WTC11 (cell line): ENCODE results near the gene NPFFR1. TPM values are rescaled to one million over a fixed set of nuclear protein-coding genes. Genes with fewer than 3 reads are reported as not detected.

Experiments used
- ATAC-seq: fragments of 200-7000 bp; cut with Tn5 transposase; 2 replicates; pipeline ENCODE4 v1.10.0; 2021; ENCODE audit warnings: mild to moderate bottlenecking, moderate library complexity
- CTCF ChIA-PET: fragments of 300-600 bp; sonication (Branson Sonifier 250); formaldehyde crosslinking; loops from one replicate; lab custom pipeline; 2021; ENCODE audit warnings: antibody characterized with exemption; lab: Charles Lee
- POLR2A ChIA-PET: fragments of 350-600 bp; sonication (Branson Sonifier 250); formaldehyde crosslinking; loops from one replicate; lab custom pipeline; 2021; ENCODE audit warnings: antibody characterized with exemption; lab: Charles Lee
- DNase-seq: peaks from one replicate; pipeline ENCODE4 v3.0.0; 2021; ENCODE audit warnings: low spot score
- H3K27ac Mint-ChIP-seq: 2 replicates; pipeline ENCODE4 v1.8.0; 2021; ENCODE audit warnings: mixed read lengths
- H3K27me3 Mint-ChIP-seq: 2 replicates; pipeline ENCODE4 v1.8.0; 2021; ENCODE audit warnings: low read depth, mild to moderate bottlenecking, moderate library complexity, mixed read lengths
- H3K36me3 Mint-ChIP-seq: 2 replicates; pipeline ENCODE4 v1.8.0; 2021; ENCODE audit warnings: mixed read lengths
- H3K4me1 Mint-ChIP-seq: 2 replicates; pipeline ENCODE4 v1.8.0; 2022; ENCODE audit warnings: mixed read lengths
- H3K4me3 Mint-ChIP-seq: 2 replicates; pipeline ENCODE4 v1.8.0; 2021; ENCODE audit warnings: mild to moderate bottlenecking, moderate library complexity, mixed read lengths
- H3K9me3 Mint-ChIP-seq: 2 replicates; pipeline ENCODE4 v1.8.0; 2021; ENCODE audit warnings: mixed read lengths
- EMX1 ChIP-seq: fragments of 250-450 bp; sonication (Bioruptor Pico); IDR thresholded peaks from 2 replicates; pipeline ENCODE4 v1.8.0; 2021; ENCODE audit warnings: mild to moderate bottlenecking
- FOXK1 ChIP-seq: sonication (generic); formaldehyde crosslinking; IDR thresholded peaks from 2 replicates; pipeline ENCODE4 v1.8.0; 2022; ENCODE audit warnings: mild to moderate bottlenecking, moderate library complexity, missing genetic modification reagents
- MYBL2 ChIP-seq: sonication (generic); formaldehyde crosslinking; IDR thresholded peaks from 2 replicates; pipeline ENCODE4 v1.8.1; 2023; ENCODE audit warnings: mild to moderate bottlenecking, moderate library complexity, missing genetic modification reagents
- NR1H2 ChIP-seq: sonication (generic); formaldehyde crosslinking; IDR thresholded peaks from 2 replicates; pipeline ENCODE4 v1.9.0; 2021; ENCODE audit warnings: mild to moderate bottlenecking, moderate library complexity, missing genetic modification reagents
- NR3C1 ChIP-seq: sonication (generic); formaldehyde crosslinking; conservative IDR thresholded peaks from 2 replicates; pipeline ENCODE4 v1.8.1; 2023; ENCODE audit warnings: low read depth, mild to moderate bottlenecking, missing genetic modification reagents
- PRRX2 ChIP-seq: fragments of 250-450 bp; sonication (Bioruptor Pico); IDR thresholded peaks from 2 replicates; pipeline ENCODE4 v1.8.0; 2021; ENCODE audit warnings: mild to moderate bottlenecking
- SMAD3 ChIP-seq: sonication (generic); formaldehyde crosslinking; IDR thresholded peaks from 2 replicates; pipeline ENCODE4 v1.8.0; 2022; ENCODE audit warnings: missing genetic modification reagents, mild to moderate bottlenecking, borderline replicate concordance
- ZNF671 ChIP-seq: fragments of 250-450 bp; sonication (Bioruptor Pico); IDR thresholded peaks from 2 replicates; pipeline ENCODE4 v1.8.0; 2021; ENCODE audit warnings: mild to moderate bottlenecking
- total RNA-seq: library from RNA; stranded (reverse); gene quantifications from 3 replicates; pipeline ENCODE4 v1.2.3, GENCODE V29; 2021
- TF ChIP-seq, protein P1 (sequence below): sonication (generic); formaldehyde crosslinking; IDR thresholded peaks from 2 replicates; pipeline ENCODE4 v1.8.1; 2023; ENCODE audit warnings: mild to moderate bottlenecking, missing genetic modification reagents, moderate library complexity
- TF ChIP-seq, protein P2 (sequence below): sonication (generic); formaldehyde crosslinking; IDR thresholded peaks from 2 replicates; pipeline ENCODE4 v1.8.1; 2022; ENCODE audit warnings: missing genetic modification reagents, borderline replicate concordance
- TF ChIP-seq, protein P3 (sequence below): sonication (generic); formaldehyde crosslinking; IDR thresholded peaks from 2 replicates; pipeline ENCODE4 v1.8.0; 2022; ENCODE audit warnings: mild to moderate bottlenecking, missing genetic modification reagents
- TF ChIP-seq, protein P4 (sequence below): fragments of 200-600 bp; IDR thresholded peaks from 2 replicates; pipeline ENCODE4 v1.8.0; 2022; ENCODE audit warnings: antibody characterized with exemption
- TF ChIP-seq, protein P5 (sequence below): fragments of 250-450 bp; sonication (Bioruptor Pico); IDR thresholded peaks from 2 replicates; pipeline ENCODE4 v1.9.0; 2021; ENCODE audit warnings: moderate library complexity, mild to moderate bottlenecking, inconsistent platforms, borderline replicate concordance
- TF ChIP-seq, protein P6 (sequence below): sonication (generic); formaldehyde crosslinking; IDR thresholded peaks from 2 replicates; pipeline ENCODE4 v1.8.1; 2022; ENCODE audit warnings: mild to moderate bottlenecking, moderate library complexity, missing genetic modification reagents
- TF ChIP-seq, protein P7 (sequence below): sonication (generic); formaldehyde crosslinking; IDR thresholded peaks from 2 replicates; pipeline ENCODE4 v1.8.1; 2023; ENCODE audit warnings: mild to moderate bottlenecking, missing genetic modification reagents, borderline replicate concordance

NPFFR1 gene
- total RNA-seq, 1 experiment from 2014 or later, result 0.04 TPM

DNA sequence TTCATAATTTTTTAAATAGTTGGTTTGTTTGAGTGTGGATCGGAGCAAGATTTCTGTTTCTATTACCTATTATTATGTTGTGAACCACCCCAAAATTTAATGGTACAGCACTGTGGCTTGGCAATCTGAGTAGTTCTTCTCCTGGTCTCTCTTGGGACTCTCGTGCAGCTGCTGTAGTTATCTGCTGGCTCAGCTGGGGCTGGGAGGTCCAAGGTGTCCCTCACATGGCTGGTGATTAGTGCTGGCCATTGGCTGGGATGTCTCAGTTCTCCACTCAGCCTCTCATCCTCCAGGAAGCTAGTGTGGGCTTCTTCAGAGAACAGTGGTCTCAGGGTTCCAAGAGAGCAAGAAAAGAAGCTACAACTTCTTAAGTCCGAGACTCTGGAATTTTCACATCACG, 15.4 kb downstream of the NPFFR1 start:
- POLR2A ChIA-PET, result no interaction called here
- Mint-ChIP-seq H3K4me3 (no peak overlapping the region), H3K27ac (no peak overlapping the region), H3K36me3 (no peaks in the 10 kb centered on the region), H3K9me3 (no peaks in the 10 kb centered on the region), H3K27me3 (peaks cover 9% of the 10 kb centered on the region), H3K4me1 (peaks cover 12% of the 10 kb centered on the region)
- CTCF ChIA-PET, result interaction anchor here (0.7 to 7.2 kb wide), 11 partner anchors 9 to 190 kb away, joined by 3 to 177 read pairs (median 12); partner anchors contain the start of gene TYSND1
- no peak for DNase-seq
- ATAC-seq, result no peak
- TF ChIP-seq, protein P1, sequence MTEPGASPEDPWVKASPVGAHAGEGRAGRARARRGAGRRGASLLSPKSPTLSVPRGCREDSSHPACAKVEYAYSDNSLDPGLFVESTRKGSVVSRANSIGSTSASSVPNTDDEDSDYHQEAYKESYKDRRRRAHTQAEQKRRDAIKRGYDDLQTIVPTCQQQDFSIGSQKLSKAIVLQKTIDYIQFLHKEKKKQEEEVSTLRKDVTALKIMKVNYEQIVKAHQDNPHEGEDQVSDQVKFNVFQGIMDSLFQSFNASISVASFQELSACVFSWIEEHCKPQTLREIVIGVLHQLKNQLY (CRISPR knock-in tag), result no peak
- TF ChIP-seq, protein P2, sequence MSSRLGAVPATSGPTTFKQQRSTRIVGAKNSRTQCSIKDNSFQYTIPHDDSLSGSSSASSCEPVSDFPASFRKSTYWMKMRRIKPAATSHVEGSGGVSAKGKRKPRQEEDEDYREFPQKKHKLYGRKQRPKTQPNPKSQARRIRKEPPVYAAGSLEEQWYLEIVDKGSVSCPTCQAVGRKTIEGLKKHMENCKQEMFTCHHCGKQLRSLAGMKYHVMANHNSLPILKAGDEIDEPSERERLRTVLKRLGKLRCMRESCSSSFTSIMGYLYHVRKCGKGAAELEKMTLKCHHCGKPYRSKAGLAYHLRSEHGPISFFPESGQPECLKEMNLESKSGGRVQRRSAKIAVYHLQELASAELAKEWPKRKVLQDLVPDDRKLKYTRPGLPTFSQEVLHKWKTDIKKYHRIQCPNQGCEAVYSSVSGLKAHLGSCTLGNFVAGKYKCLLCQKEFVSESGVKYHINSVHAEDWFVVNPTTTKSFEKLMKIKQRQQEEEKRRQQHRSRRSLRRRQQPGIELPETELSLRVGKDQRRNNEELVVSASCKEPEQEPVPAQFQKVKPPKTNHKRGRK (CRISPR knock-in tag), result no peak
- TF ChIP-seq, protein P3, sequence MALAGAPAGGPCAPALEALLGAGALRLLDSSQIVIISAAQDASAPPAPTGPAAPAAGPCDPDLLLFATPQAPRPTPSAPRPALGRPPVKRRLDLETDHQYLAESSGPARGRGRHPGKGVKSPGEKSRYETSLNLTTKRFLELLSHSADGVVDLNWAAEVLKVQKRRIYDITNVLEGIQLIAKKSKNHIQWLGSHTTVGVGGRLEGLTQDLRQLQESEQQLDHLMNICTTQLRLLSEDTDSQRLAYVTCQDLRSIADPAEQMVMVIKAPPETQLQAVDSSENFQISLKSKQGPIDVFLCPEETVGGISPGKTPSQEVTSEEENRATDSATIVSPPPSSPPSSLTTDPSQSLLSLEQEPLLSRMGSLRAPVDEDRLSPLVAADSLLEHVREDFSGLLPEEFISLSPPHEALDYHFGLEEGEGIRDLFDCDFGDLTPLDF (CRISPR knock-in tag), result no peak

DNA sequence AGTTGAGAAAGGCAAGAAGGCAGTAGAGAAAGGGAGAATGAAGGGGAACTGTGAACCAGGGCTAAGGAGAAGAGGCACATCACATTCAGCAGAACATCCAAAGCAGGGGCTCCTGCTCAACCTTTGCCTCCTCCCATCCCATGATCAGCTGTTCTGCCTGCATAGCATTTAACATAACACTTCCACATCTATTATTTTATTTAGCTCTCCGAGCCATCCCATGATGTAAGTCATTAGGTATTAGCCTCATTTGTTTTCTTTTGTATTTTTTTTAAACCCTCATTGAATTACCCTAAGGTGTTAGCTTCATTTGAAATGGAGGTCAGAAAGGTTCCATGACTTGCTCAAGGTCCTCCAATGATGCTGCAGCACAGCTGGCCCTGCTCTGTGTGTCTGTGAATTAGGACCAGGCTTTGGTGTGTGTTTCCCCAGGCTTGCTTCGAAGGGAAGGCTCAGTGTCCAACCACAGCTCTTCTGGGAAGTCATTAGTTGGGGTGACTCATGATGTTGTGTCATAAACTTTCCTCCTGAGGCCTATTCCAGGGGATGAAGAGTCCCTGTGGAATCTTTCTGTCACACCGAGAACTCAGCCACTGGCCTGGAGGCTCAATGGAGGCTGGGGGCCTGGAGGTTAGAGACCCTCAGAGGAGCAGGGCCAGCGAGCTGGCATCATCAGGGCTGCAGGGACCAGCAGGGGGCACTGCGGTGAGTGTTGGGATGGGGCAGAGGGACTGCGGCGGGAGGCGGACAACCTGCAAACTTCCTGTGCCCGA, 16.5 kb downstream of the NPFFR1 start:
- ChIA-PET CTCF (interaction anchor here (0.5 to 7.2 kb wide), 27 partner anchors 10 to 268 kb away, joined by 3 to 177 read pairs (median 4); partner anchors contain the start of genes LRRC20, NPFFR1, PPA1 and TYSND1), POLR2A (no interaction called here)
- TF ChIP-seq MYBL2 (CRISPR knock-in tag), result no peak
- no peak for TF ChIP-seq FOXK1 (CRISPR knock-in tag)
- TF ChIP-seq, protein P4, sequence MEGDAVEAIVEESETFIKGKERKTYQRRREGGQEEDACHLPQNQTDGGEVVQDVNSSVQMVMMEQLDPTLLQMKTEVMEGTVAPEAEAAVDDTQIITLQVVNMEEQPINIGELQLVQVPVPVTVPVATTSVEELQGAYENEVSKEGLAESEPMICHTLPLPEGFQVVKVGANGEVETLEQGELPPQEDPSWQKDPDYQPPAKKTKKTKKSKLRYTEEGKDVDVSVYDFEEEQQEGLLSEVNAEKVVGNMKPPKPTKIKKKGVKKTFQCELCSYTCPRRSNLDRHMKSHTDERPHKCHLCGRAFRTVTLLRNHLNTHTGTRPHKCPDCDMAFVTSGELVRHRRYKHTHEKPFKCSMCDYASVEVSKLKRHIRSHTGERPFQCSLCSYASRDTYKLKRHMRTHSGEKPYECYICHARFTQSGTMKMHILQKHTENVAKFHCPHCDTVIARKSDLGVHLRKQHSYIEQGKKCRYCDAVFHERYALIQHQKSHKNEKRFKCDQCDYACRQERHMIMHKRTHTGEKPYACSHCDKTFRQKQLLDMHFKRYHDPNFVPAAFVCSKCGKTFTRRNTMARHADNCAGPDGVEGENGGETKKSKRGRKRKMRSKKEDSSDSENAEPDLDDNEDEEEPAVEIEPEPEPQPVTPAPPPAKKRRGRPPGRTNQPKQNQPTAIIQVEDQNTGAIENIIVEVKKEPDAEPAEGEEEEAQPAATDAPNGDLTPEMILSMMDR, result peak; percentile 52
- TF ChIP-seq, protein P1 (CRISPR knock-in tag), result no peak
- TF ChIP-seq PRRX2 (CRISPR knock-in tag), result no peak
- Mint-ChIP-seq H3K27me3 (peaks cover 9% of the 10 kb centered on the region), H3K4me1 (peaks cover 2% of the 10 kb centered on the region), H3K4me3 (no peak overlapping the region), H3K36me3 (no peaks in the 10 kb centered on the region), H3K27ac (no peak overlapping the region), H3K9me3 (peaks cover 3% of the 10 kb centered on the region)
- peak; percentile 79 for DNase-seq
- peak; percentile 56 for ATAC-seq

DNA sequence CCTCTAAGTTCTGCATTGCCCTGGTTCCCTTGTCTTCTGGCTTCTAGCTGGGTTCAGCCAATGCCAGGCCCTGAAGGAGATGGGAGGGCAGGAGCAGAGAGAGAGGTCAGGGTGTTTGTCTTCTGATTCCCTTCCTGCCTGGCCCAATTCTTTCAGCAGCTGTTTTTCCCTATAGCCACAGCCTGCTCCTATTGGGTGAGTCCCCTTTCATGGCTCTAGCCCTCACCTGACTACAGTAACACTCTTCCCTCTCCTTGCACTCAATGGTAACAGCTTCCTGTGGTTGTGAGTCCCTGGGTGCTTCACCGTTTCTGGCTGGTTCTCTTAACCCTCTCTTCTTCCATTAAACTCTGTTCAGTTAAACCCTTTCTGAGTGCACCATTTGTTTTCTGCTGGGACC, 17.1 kb downstream of the NPFFR1 start:
- ChIA-PET CTCF (interaction anchor here (0.8 to 7.2 kb wide), 17 partner anchors 11 to 121 kb away, joined by 3 to 177 read pairs (median 7); partner anchors contain the start of genes LRRC20, NPFFR1, PPA1 and TYSND1), POLR2A (no interaction called here)
- no peak for DNase-seq
- ATAC-seq, result no peak
- Mint-ChIP-seq H3K4me3 (no peak overlapping the region), H3K4me1 (no peaks in the 10 kb centered on the region; the same call in 1 of the 2 replicates), H3K27me3 (peaks cover 9% of the 10 kb centered on the region), H3K27ac (no peak overlapping the region), H3K9me3 (peaks cover 8% of the 10 kb centered on the region), H3K36me3 (no peaks in the 10 kb centered on the region)
- TF ChIP-seq, protein P4, result no peak
- TF ChIP-seq, protein P5, sequence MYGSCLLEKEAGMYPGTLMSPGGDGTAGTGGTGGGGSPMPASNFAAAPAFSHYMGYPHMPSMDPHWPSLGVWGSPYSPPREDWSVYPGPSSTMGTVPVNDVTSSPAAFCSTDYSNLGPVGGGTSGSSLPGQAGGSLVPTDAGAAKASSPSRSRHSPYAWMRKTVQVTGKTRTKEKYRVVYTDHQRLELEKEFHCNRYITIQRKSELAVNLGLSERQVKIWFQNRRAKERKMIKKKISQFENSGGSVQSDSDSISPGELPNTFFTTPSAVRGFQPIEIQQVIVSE (CRISPR knock-in tag), result no peak
- TF ChIP-seq, protein P6, sequence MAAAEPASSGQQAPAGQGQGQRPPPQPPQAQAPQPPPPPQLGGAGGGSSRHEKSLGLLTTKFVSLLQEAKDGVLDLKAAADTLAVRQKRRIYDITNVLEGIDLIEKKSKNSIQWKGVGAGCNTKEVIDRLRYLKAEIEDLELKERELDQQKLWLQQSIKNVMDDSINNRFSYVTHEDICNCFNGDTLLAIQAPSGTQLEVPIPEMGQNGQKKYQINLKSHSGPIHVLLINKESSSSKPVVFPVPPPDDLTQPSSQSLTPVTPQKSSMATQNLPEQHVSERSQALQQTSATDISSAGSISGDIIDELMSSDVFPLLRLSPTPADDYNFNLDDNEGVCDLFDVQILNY, result no peak
- TF ChIP-seq EMX1 (CRISPR knock-in tag) (no peak), NR1H2 (CRISPR knock-in tag) (no peak), ZNF671 (CRISPR knock-in tag) (no peak), SMAD3 (CRISPR knock-in tag) (no peak), NR3C1 (CRISPR knock-in tag) (no peak)
- TF ChIP-seq, protein P7, sequence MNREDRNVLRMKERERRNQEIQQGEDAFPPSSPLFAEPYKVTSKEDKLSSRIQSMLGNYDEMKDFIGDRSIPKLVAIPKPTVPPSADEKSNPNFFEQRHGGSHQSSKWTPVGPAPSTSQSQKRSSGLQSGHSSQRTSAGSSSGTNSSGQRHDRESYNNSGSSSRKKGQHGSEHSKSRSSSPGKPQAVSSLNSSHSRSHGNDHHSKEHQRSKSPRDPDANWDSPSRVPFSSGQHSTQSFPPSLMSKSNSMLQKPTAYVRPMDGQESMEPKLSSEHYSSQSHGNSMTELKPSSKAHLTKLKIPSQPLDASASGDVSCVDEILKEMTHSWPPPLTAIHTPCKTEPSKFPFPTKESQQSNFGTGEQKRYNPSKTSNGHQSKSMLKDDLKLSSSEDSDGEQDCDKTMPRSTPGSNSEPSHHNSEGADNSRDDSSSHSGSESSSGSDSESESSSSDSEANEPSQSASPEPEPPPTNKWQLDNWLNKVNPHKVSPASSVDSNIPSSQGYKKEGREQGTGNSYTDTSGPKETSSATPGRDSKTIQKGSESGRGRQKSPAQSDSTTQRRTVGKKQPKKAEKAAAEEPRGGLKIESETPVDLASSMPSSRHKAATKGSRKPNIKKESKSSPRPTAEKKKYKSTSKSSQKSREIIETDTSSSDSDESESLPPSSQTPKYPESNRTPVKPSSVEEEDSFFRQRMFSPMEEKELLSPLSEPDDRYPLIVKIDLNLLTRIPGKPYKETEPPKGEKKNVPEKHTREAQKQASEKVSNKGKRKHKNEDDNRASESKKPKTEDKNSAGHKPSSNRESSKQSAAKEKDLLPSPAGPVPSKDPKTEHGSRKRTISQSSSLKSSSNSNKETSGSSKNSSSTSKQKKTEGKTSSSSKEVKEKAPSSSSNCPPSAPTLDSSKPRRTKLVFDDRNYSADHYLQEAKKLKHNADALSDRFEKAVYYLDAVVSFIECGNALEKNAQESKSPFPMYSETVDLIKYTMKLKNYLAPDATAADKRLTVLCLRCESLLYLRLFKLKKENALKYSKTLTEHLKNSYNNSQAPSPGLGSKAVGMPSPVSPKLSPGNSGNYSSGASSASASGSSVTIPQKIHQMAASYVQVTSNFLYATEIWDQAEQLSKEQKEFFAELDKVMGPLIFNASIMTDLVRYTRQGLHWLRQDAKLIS (CRISPR knock-in tag), result no peak
